HG03460 (cell line): ENCODE measurements around the gene CCT5.

ENCODE experiments used
- ATAC-seq: cut with Tn5 transposase; IDR thresholded peaks from one replicate; pipeline ENCODE4 v1.9.1; 2021; ENCODE audit not compliant: unreplicated experiment

CCT5 gene

DNA sequence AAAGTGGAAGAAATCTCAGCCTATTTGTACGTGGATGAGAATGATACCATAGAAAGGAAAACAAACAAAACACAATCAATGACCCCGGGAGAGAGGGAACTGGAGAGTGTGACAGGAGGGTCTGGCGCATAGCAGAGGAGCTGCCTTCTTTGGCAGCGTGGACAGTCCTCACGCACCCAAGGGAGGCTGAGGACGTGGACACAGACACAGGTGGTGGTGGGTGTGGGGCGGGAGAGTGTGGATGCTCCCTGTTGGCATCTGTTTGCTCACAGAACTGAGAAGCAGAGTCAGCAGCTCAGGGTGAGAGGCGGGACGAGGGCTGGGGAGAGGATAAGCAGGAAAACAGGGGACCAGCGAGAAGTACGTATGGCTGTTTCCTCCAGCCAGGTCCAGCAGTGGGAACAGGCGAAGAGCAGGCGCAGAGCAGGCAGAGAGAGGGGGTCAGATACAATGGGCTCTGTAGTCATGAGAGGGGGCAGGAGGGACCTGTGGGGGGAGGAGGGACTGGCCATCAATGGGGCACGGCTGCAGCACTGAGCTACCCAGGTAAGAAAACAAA, 47.6 kb downstream of the CCT5 start:
- ATAC-seq = no peak

DNA sequence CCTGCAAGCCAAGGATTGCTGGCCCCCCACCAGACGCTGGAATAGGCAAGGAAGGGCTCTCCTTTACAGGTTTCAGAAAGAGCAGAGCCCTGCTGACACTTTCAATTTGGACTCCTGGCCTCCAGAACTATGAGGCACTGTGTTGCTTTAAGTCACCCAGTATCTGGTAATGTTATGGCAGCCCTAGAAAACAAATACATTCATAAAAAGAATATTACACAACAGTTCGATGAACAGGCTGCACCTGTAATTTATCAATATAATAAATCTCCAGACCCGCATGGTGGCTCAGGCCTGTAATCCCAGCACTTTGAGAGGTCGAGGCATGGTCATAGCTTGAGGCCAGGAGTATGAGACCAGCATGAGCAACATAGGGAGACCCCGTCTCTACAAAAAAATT, 50.2 kb downstream of the CCT5 start:
- ATAC-seq = no peak

DNA sequence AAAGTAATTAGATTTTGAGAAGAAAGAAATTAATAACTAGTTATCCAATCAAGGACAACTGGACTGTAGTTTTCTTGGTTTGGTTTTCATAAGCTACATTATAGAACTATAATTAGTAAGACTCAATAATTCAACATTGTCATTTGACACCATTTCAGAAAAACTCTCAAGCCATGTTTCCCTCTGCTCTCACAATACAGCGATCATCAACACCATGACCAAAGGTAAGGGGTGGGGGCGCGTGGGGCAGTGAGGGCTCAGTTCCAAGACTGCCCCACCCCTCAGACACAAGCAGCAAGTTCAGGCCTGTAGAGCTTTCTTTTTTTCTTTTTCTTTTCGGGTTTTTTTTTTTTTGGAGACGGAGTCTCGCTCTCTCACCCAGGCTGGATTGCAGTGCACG, 51.2 kb downstream of the CCT5 start:
- no peak for ATAC-seq

DNA sequence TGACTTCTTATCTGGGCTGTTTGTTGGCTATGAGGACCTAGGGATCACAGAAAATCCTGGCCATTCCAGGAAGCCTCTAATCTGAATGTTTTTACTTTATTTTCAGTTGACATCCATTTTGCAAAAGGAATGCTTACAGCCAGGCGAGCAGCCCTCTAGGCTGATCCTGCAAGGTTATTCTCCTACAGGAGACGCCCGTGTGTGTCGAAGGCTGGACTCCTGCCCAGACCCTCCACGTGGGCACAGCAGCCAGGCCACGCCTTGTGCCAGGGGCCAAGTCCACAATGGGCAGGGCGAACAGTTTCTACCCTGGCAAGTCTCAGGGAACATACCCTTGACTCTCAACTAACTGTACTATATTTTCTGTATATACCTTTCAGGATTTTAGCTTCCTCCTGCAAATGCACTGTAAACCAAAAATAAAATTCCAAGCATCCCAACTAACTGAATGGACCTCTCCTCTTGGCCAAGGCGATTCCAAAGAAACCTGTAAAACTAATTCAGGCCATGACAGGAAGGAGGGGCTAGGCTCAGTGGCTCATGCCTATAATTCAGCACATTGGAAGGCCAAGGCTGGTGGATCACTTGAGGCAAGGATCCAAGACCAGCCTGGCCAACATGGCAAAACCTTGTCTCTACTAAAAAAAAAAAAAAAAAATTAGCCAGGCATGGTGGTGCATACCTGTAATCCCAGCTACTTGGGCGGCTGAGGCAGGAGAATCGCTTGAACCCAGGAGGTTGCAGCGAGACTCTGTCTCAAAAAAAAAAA, 51.9 kb downstream of the CCT5 start:
- no peak for ATAC-seq

DNA sequence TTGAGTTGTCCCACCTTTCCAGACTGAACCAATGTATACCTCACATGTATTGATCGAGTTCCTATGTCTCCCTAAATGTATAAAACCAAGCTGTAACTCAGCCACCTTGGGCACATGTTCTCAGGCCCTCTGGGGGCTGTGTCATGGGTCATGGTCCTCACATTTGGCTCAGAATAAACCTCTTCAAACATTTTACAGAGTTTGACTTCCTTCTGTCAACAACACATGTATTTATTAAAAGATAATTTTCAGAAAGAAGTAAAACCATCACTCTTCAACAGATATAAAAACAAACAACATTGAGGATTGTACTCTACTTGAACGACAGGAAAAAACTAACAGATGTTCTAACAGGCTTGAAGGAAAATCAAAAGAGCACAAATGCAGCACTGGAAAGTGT, 53.1 kb downstream of the CCT5 start:
- no peak for ATAC-seq

DNA sequence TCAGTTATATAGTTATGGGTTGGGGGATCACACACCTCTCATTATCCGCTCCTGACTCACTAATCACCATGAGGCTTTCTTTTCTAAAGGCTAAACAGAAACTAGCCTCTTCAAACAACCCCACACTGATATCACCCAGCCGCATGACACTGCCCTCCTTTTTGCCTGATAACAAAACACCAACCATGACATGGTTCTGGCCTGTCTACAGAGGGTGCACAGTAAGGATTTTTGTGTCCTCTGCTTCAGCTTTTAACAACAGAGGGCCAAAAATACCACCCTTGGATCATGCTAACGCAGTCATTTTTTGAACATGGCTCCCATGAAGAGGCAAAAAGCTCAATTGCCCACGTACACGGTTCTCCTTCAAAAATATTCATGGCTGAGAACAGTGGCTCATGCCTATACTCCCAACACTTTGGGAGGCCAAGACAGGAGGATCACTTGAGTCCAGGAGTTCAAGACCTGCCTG, 53.7 kb downstream of the CCT5 start:
- no peak for ATAC-seq

DNA sequence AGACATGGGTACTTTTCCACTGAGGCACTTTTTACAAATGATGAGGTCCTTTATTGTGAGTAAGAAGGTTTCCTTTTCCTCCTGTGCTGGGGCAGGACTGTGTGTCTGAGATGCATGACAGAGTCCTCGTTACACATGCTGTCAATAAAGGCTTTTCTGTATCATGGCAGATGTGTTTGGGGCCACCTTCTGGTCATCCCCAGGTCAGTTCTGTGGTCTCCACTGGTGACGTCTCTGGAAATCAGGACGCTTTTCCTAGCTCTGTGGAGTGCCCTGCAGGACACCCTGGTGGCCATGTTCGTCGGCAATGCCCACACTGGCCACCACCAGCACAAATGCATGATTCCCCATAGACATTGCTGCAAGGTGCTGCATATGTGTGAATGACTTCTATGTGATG, 54.9 kb downstream of the CCT5 start:
- no peak for ATAC-seq

DNA sequence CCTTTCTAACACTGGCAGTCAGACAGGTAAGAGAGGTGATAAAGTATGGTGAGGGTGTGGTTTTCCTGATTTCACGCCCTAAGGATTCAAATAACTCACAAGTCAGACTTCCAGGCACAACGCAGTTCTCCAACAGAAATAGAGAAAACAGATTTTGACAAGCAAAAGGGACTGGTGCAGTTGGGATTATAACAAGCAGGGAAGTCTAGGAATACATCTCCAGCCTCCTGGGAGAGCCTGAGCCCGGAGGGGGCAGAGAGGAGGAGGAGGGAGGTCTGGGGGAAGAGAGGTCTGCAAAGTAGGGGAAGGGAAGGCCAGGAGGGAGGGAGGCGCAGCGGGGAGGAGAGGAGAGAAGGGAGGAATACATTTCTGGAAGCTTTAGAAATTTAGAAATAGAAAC, 56.0 kb downstream of the CCT5 start:
- ATAC-seq = no peak

DNA sequence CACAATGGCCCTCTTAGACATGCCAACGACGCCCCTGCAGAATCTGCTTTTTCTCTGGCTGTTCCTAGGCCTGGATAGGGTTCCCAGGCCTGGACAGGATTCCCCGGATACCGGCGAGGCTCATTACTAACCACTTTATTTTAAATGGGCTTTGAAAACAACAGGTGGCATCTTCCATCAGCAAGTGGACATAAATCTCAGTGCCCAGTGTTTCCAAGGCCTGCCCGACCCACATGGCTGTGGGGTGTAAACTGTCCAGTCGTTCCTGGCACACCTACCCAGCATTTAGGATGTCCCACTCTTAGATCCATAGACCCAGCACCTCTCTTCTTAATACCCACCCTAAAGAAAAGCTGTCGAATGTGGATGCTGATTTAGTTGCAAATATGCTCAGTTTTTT, 56.7 kb downstream of the CCT5 start:
- no peak for ATAC-seq

DNA sequence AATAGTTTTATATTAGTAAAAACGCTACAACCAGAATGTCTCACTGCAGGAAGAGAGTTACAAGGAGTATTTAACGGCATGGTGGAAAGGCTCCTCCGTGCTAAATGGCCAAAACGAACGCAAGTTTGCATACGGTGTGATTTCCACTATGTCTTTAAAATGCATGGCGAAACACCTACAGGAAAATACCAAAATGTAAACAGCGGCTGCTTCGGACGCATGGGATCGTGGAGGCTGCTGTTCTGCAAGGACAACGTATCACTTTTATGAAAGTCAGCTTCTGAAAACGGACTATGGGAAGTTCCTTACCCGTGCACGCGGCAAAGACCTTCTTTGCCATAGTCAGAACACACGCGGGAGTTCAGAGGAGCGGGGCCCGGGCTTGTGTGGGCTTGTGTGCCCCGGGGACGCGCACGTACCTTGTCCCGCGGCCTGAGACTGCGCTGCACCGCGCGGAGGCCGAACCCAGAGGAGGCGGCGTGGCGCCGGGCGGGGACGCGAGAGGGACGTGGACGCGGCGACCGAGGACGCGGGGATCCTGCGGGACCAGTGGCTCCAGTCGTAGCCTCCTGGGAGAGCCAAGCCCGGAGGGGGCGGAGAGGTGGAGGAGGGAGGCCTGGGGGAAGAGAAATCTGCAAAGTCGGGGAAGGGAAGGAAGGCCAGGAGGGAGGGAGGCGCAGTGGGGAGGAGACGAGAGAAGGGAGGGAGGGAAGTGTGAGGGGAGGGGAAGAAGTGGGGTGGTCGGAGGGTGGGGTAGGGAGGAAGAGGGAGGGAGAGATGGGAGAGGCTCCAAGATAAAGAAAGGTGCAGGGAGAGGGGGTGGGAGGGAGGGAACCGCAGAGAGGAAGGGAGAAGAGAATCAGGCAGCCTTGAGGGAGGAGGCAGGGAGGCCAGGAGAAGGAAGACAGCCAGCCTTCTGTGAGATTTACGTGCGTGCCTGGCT, 57.4 kb downstream of the CCT5 start, which contains the start of gene CMBL:
Gene CMBL (minus strand): TSS at position 697 of the 943 bp plus-strand sequence. CDS start 17,140 bp downstream, outside the sequence.
- ATAC-seq = peak; percentile 78

DNA sequence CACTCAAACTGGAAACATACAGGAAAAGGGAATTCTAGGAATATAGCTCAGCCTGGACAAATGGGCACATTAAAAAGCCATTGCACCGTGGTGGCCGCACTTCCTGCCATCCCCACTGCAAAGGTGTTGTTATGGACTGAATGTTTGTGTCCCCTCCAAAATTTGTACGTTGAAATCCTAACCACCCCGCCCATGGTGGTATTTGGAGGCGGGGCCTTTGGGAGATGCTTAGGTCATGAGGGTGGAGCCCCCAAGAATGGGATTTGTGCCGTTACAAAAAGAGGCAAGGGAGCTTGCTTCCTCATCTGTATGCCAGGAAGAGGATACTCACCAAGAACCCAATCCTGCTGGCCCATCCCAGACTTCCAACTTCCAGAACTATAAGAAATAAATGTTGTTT, 58.8 kb downstream of the CCT5 start:
- no peak for ATAC-seq

DNA sequence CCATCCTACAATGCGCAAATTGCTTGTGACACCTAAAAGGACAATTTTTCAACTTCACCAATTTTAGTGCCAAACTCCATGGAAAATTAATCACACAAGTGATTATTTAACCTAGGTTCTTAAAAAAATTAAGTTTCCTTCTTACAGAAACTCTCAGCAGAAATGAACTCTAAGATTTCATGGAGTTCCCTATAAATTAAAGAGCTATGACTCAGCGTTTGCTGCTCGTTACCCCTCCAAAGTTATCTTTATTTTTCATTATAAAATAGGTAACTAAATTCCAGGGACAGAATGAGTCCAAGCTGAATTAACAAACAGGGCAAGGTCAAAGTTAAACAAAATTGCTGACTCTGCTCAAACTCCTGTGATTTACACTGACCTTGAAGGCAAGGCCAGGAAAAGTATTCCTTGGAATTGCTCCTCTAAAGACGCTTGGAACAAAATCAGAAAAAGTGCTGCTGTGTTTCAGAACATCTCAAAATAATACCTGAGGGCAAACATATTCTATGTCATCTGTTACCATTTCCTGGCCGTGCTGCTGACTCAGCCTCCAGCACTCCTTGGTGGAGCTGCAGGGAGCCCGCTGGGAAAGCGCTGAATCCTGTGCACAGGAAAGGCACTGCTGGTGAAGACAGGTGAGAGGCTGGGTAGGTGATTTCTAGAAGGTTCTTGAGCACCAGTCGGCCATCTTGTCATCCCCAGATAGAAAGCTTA, 60.1 kb downstream of the CCT5 start:
- no peak for ATAC-seq

DNA sequence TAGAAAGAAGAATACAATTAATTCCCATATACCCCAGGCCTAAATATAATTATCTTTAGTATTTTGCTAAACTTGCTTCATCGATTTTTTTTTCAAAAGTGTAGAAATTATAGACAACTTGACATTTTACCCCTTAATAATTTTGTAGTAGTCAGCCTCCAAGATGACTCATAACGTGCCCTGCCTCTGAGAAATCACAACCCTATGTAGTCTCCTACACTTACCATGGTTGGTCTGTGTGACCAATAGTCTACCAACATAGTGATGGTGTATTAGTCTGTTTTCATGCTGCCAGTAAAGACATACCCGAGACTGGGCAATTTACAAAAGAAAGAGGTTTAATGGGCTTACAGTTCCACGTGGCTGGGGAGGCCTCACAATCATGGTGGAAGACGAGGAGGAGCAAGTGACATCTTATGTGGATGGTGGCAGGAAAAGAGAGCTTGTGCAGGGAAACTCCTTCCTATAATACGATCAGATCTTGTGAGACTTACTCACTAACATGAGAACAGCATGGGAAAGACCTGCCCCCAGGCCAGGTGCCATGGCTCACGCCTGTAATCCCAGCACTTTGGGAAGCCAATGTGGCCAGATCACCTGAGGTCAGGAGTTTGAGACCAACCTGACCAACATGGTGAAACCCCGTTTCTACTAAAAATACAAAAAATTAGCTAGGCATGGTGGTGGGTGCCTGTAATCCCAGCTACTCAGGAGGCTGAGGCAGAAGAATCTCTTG, 60.9 kb downstream of the CCT5 start:
- peak; percentile 43 for ATAC-seq

DNA sequence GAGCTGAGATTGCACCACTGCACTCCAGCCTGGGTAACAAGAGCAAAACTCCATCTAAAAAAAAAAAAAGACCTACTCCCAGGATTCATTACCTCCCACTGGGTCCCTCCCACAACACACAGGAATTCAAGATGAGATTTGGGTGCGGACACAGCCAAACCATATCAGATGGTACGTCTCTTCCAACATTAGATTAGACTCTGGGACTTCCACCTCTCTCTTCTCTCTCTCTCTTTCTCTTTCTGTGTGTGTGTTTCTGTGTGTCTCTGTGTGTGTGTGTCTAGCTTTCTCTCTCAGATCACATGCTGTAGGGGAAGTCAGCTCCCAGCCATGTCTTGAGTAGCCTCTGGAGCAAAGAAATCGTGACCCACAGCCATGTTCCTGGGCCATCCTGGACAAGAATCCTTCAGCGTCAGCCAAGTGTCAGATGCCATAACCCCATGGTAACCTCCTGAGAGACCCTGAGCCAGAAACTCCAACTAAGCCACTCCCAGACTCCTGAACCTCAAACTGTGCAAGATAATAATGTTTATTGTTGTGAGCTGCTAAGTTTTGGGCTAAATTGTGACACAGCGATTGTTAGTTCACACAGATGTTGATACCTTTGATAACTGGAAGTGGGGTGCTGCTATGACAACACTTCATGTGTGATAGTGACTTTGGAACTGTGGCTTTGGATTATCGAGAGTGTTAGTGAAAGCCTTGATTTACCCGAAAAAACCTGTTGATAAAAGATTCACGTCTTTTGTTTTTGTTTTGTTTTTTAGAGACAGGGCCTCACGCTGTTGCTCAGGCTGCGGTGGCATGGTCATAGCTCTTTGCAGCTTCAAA, 61.7 kb downstream of the CCT5 start:
- ATAC-seq = no peak

DNA sequence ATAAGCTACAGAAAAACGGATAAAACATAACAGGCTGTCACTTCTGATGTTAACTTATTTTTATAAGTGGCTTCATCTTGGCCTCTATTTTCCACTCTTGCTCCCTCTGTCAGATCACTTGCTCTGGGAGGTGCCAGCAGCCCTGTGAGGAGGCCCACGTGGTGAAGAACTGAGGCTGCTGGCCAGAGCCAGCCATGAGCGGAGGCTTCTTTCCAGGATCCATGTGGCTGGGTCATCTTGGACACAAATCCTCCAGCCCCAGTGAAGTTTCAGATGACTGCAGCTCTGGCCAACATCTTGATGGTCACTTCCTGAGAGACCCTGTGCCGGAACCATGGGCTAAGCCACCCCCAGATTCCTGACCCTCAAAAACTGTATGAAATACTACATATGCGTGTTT, 65.1 kb downstream of the CCT5 start:
- ATAC-seq = no peak
